H7 (cell line): ENCODE data around the gene CSNK1G1. TPM values are rescaled to one million over a fixed set of nuclear protein-coding genes. Genes with fewer than 3 reads are reported as not detected.
A peak's percentile ranks its signal among the peaks of the same experiment; 100 is the strongest.
"Not testable (repeated sequence)": the region's sequence is repeated elsewhere in the genome, so short reads cannot be mapped to it uniquely, and the experiment has no call there.

Experiments used
- DNase-seq: peaks from one replicate; pipeline ENCODE4 v3.0.0; 2012
- H3K27me3 ChIP-seq: 2 replicates; pipeline ENCODE4 v1.6.0; 2011; ENCODE audit warnings: mild to moderate bottlenecking, low read length; ENCODE audit not compliant: control insufficient read depth, insufficient read depth
- H3K36me3 ChIP-seq: replicated peaks from 2 replicates; pipeline ENCODE4 v1.5.1; 2011; ENCODE audit warnings: low read length; ENCODE audit not compliant: control insufficient read depth, insufficient read depth
- H3K4me3 ChIP-seq: 2 replicates; pipeline ENCODE4 v1.5.1; 2011; ENCODE audit warnings: low read depth, mild to moderate bottlenecking, control low read depth, low read length, moderate library complexity; ENCODE audit not compliant: insufficient read depth
- total RNA-seq: library from RNA; depleted of rRNA; stranded (reverse); fragments of >200 nt; shearing (Covaris generic); gene quantifications from 2 replicates; pipeline ENCODE4 v1.2.3, GENCODE V29; 2014

Gene CSNK1G1
- total RNA-seq, 1 experiment from 2014 or later, result 8.9 TPM

DNA sequence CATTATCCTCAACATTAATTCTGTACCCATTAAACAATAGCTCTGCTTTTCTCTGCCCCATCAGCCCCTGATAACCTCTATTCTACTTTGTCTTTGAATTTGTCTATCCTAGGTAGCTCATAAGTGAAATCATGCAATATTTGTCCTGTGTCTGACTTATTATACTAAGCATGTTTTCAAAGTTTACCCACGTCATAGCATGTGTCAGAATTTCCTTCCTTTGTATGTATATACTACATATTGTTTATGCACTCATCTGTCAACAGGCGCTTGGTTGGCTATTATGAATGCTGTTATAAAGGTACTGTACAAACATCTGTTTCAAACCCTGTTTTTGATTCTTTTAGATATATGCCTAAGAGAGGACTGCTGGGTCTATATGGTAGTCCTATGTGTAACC lies 18.2 kb downstream of the CSNK1G1 start:
- H3K4me3 ChIP-seq, result no peak overlapping the region
- no peaks in the 10 kb centered on the region for H3K27me3 ChIP-seq
- H3K36me3 ChIP-seq, result no peaks in the 10 kb centered on the region
- no peak for DNase-seq

DNA sequence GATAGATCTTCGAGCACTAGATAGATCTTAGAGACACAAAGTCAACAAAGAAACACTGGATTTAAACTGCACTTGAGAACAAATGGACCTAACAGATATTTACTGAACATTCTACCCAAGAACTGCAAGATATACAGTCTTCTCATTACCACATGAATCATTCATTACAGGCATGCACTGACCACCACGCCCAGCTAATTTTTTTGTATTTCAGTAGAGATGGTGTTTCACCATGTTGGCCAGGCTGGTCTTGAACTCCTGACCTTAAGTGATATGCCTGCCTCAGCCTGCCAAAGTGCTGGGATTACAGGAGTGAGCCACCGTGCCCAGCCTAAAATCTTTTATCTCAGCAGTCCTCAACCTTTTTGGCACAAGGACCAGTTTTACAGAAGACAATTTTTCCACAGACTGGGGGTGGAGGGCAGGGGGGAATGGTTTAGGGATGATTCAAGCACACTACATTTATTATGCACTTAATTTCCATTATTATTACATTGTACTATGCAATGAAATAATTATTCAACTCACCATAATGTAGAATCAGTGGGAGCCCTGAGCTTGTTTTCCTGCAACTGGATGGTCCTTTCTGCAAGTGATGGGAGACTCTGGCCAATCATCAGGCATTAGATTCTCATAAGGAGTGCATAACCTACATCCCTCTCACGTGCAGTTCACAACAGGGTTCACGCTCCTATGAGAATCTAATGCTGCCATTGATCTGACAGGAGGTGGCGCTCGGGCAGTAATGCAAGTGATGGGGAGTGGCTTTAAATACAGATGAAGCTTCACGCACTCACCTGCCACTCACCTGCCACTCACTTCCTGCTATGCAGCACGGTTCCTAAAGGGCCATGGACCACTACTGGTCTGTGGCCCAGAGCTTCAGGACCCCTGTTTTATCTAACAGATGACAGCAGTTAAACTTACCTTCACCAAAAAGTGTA lies 21.7 kb downstream of the CSNK1G1 start:
- DNase-seq, result no peak
- H3K36me3 ChIP-seq, result no peaks in the 10 kb centered on the region
- no peaks in the 10 kb centered on the region for H3K27me3 ChIP-seq
- no peak overlapping the region for H3K4me3 ChIP-seq

DNA sequence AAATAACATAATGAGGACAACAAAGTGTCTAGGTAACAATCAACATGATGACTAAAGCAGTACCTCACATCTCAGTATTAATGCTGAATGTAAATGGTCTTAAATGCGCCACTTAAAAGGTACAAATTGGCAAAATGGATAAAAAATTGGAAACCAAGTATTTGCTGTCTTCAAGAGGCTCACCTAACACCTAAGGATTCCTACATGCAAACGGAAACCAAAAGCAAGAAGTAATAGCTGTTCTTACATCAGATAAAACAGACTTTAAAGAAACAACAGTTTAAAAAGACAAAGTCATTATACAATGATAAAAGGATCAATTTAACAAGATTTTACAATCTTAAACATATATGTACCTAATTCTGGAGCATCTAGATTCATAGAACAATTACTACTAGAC lies 22.5 kb downstream of the CSNK1G1 start:
- H3K36me3 ChIP-seq, result no peaks in the 10 kb centered on the region
- no peaks in the 10 kb centered on the region for H3K27me3 ChIP-seq
- no peak overlapping the region for H3K4me3 ChIP-seq
- DNase-seq, result no peak

DNA sequence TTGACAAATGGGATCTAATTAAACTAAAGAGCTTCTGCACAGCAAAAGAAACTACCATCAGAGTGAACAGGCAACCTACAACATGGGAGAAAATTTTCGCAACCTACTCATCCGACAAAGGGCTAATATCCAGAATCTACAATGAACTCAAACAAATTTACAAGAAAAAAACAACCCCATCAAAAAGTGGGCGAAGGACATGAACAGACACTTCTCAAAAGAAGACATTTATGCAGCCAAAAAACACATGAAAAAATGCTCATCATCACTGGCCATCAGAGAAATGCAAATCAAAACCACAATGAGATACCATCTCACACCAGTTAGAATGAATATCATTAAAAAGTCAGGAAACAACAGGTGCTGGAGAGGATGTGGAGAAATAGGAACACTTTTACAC lies 24.3 kb downstream of the CSNK1G1 start:
- DNase-seq, H3K4me3 ChIP-seq, H3K36me3 ChIP-seq, H3K27me3 ChIP-seq: not testable (repeated sequence)

DNA sequence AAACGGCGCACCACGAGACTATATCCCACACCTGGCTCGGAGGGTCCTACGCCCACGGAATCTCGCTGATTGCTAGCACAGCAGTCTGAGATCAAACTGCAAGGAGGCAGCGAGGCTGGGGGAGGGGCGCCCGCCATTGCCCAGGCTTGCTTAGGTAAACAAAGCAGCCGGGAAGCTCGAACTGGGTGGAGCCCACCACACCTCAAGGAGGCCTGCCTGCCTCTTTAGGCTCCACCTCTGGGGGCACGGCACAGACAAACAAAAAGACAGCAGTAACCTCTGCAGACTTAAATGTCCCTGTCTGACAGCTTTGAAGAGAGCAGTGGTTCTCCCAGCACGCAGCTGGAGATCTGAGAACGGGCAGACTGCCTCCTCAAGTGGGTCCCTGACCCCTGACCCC lies 29.0 kb downstream of the CSNK1G1 start:
- not testable (repeated sequence) for H3K4me3 ChIP-seq, H3K27me3 ChIP-seq, DNase-seq, H3K36me3 ChIP-seq

DNA sequence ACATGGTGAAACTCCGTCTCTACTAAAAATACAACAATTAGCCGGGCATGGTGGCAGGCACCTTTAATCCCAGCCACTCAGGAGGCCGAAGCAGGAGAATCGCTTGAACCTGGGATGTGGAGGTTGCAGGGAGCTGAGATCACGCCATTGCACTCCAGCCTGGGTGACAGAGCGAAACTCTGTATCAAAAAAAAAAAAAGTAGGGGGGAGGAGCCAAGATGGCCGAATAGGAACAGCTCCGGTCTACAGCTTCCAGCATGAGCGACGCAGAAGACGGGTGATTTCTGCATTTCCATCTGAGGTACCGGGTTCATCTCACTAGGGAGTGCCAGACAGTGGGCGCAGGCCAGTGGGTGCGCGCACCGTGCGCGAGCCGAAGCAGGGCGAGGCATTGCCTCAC lies 29.5 kb downstream of the CSNK1G1 start:
- H3K36me3 ChIP-seq, DNase-seq, H3K27me3 ChIP-seq: not testable (repeated sequence)
- peak overlapping the region; percentile 29 for H3K4me3 ChIP-seq

DNA sequence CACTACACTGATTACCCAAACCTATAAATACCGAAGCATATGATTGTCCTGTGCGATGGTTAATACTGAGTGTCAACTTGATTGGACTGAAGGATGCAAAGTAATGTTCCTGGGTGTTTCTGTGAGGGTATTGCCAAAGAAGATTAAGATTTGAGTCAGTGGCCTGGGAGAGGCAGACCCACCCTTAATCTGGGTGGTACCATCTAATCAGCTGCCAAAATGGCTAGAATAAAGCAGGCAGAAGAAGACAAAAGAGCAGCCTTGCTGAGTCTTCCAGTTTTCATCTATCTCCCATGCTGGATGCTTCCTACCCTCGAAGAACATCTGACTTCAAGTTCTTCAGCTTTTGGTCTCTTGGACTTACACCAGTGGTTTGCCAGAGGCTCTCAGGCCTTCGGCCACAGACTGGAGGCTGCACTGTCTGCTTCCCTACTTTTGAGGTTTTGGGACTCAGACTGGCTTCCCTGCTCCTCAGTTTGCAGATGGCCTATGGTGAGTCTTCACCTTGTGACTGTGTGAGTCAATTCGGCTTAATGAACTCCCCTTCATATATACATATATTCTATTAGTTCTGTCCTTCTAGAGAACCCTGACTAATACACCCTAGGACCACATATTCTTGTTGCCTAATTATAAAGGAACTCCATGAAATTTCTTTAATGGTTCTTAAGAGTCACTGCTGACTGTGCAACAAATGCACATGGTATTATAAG lies 31.7 kb downstream of the CSNK1G1 start:
- Histone ChIP-seq H3K36me3 (no peaks in the 10 kb centered on the region), H3K27me3 (no peaks in the 10 kb centered on the region), H3K4me3 (no peak overlapping the region)
- no peak for DNase-seq

DNA sequence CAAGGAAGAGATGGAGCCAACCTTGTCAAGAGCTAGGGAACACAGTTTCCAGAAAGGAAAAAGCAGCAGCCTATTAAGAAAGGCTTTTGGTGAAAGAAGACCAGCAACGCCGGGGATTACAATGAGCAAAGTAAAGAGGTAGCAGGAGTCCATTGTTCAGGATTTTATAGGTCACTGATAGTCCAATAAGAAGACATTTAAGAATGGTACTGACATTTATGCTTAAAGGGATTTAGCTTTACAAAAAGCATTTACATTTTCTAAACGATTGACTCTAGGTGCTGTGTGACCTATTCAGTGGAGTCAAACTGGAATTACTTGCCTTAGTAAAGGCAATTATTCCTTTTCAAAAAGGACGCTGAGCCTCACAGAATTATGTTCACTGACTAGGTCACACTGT lies 40.8 kb downstream of the CSNK1G1 start:
- DNase-seq, result no peak
- no peaks in the 10 kb centered on the region for H3K36me3 ChIP-seq
- H3K27me3 ChIP-seq, result no peaks in the 10 kb centered on the region
- no peak overlapping the region for H3K4me3 ChIP-seq

DNA sequence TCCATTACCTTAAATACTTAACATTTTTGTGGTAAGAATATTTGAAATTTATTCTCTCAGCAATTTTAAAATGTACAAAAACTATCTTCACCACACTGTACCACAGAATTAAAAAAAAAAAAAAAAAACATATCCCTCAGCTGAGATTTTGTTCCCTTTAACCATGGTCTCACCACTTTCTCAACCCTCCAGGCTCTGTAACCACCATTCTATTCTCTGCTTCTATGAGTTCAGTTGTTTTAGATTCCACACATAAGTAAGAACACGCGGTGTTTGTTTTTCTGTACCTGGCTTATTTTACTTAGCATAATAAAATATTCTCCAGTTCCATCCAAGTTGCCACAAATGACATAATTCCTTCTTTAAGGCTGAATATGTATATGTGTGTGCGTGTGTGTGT lies 41.5 kb downstream of the CSNK1G1 start:
- Histone ChIP-seq H3K36me3 (no peaks in the 10 kb centered on the region), H3K4me3 (no peak overlapping the region), H3K27me3 (no peaks in the 10 kb centered on the region)
- no peak for DNase-seq

DNA sequence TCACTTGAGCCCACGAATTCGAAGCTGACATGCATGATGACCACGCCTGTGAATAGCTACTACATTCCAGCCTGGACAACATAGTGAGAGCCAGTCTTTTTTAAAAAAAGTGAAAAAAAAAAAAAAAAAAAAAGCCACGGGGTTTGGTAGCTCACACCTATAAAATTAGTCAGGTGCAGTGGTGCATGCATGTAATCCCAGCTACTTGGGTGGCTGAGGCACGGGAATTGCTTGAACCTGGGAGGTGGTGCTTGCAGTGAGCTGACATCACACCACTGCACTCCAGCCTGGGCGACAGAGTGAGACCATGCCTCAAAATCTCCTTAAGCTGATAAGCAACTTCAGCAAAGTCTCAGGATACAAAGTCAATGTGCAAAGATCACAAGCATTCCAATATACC lies 44.4 kb downstream of the CSNK1G1 start:
- H3K27me3 ChIP-seq, result no peaks in the 10 kb centered on the region
- no peaks in the 10 kb centered on the region for H3K36me3 ChIP-seq
- no peak for DNase-seq
- no peak overlapping the region for H3K4me3 ChIP-seq

DNA sequence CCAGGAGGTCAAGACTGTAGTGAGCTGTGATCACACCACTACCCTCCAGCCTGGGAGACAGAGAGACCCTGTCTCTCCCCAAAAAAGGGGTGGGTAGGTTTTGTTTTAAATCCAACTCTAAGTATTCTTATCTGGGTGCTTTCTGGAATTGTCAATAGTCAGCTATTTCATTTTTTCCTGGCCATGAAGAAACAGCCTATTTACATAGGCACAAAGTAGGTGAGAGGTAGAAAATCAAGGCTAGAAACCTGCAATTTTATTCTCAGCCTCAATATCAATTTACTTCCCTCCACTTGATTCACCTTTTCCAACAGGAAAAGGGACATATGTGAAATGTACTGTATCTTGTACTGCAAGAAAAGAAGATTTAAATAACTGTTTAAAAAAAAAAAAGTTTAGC lies 45.9 kb downstream of the CSNK1G1 start:
- Histone ChIP-seq H3K27me3 (no peaks in the 10 kb centered on the region), H3K4me3 (no peak overlapping the region), H3K36me3 (no peaks in the 10 kb centered on the region)
- no peak for DNase-seq

DNA sequence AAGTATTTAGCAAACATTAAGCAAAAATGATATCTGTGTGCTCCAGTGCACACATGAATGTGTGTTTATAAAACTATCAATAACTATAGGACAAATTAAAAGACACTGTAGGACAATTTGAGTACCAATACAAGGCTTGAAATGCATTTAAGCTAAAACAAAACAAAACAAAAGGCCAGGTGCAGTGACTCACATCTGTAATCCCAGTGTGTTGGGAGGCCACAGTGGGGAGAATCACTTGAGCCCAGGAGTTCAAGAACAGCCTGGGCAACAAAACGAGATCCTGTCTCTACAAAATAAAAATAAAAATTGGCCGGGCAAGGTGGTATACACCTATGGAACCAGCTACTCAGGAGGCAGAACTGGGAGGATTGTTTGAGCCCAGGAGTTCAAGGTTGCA lies 50.7 kb downstream of the CSNK1G1 start:
- DNase-seq, result no peak
- Histone ChIP-seq H3K4me3 (no peak overlapping the region), H3K27me3 (no peaks in the 10 kb centered on the region), H3K36me3 (no peaks in the 10 kb centered on the region; the same call in 1 of the 2 replicates)

DNA sequence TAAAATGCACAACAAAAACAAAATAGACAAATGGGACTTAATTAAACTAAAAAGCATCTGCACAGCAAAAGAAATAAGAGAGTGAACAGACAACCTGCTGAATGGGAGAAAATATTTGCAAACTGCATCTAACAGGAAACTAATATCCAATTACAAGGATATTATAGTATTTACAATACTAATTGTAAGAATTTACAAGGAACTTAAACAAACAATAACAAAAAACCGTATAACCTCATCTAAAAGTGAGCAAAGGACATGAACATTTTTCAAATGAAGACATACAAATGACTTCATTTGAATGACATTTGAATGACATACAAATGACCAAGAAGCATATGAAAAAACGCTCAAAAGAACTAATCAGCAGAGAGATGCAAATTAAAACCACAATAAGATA lies 66.4 kb downstream of the CSNK1G1 start:
- Histone ChIP-seq H3K27me3 (no peaks in the 10 kb centered on the region), H3K4me3 (no peak overlapping the region), H3K36me3 (no peaks in the 10 kb centered on the region)
- DNase-seq, result no peak

DNA sequence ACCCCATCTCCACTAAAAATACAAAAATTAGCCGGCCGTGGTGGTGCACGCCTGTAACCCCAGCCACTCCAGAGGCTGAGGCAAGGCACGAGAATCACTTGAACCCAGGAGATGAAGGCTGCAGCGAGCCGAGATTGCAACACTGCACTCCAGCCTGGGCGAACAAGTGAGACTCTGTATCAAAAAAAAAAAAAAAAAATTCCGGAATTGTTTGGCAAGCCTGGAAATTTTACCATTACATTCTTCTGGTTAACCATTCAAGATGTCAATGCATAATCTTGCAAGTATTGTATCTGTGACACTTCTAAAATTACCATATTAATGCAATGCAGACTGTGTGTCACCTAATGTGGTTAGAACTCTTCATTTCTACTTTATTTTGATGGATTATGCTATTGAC lies 67.0 kb downstream of the CSNK1G1 start:
- Histone ChIP-seq H3K4me3 (no peak overlapping the region), H3K36me3 (no peaks in the 10 kb centered on the region), H3K27me3 (no peaks in the 10 kb centered on the region)
- no peak for DNase-seq

DNA sequence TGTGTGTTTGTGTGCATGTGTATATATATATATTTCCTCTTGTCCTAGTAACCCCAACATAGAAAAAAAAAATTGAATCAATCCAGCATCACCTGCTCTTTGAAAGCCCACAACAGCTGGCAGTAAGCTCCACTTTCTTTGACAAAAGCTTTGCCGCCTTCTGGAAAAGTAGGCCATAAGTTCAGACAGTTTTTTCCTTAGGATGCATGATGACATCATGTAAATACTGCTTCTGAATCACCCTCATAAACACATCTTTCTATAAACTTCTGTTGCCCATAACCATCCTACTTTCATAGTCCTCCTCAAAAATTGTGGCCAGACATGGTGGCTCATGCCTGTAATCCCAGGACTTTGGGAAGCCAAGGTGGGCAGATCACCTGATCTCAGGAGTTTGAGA lies 67.4 kb downstream of the CSNK1G1 start:
- no peaks in the 10 kb centered on the region for H3K36me3 ChIP-seq
- H3K27me3 ChIP-seq, result no peaks in the 10 kb centered on the region
- no peak for DNase-seq
- no peak overlapping the region for H3K4me3 ChIP-seq
